GM10248 (cell line): ENCODE measurements around the gene SERINC5.
"Not testable (repeated sequence)": the region's sequence is repeated elsewhere in the genome, so short reads cannot be mapped to it uniquely, and the experiment has no call there.

ENCODE experiments used
- CTCF ChIA-PET: fragments of 300-600 bp; sonication (Branson Sonifier 250); formaldehyde crosslinking; extraction: SDS; loops from one replicate; lab custom pipeline; 2021; ENCODE audit warnings: antibody characterized with exemption; lab: Yijun Ruan, JAX
- POLR2A ChIA-PET: fragments of 350-650 bp; sonication (Branson Sonifier 250); formaldehyde crosslinking; extraction: SDS; loops from one replicate; lab custom pipeline; 2020; ENCODE audit warnings: antibody characterized with exemption; lab: Yijun Ruan, JAX
- DNase-seq: peaks from one replicate; pipeline ENCODE4 v3.0.0; 2012; ENCODE audit errors: extremely low spot score
- CTCF ChIP-seq: IDR thresholded peaks from 2 replicates; pipeline ENCODE4 v1.5.1; 2012; ENCODE audit warnings: mild to moderate bottlenecking, low read depth; ENCODE audit errors: extremely low read depth, missing control alignments, control extremely low read depth

SERINC5 gene

GRCh38 chr5:80142996-80143395, 112.9 kb downstream of the SERINC5 start:
- CTCF ChIA-PET, result interaction anchor here (1.2 to 1.6 kb wide), 2 partner anchors 15 kb away, joined by 3 read pairs; no protein-coding TSS in a partner anchor
- no peak for TF ChIP-seq CTCF
- no peak for DNase-seq
- POLR2A ChIA-PET, result no interaction called here

DNA sequence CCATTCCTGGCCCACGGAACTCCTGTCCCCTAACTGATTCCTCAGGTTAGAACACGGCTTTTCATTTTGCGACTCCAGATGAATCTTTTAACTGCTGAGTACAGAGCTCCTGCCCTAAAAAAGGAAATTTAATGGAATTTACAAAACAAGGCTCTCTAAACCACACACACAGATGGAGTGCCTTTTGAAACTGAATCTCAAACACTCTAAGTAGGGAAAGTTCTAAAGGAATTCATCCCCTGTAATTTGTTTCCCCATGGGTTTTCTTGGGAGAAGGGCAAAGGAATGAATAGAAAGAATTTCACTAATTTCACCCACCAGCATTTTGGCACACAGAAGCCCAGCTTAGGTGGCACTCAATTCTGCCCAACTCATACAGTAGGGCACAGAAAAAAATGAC, 114.2 kb downstream of the SERINC5 start:
- TF ChIP-seq CTCF, result no peak
- CTCF ChIA-PET, result interaction anchor here (1.3 to 2.8 kb wide), 4 partner anchors 10 to 58 kb away, joined by 3 to 6 read pairs (median 4); no protein-coding TSS in a partner anchor
- POLR2A ChIA-PET, result no interaction called here
- DNase-seq, result no peak

DNA sequence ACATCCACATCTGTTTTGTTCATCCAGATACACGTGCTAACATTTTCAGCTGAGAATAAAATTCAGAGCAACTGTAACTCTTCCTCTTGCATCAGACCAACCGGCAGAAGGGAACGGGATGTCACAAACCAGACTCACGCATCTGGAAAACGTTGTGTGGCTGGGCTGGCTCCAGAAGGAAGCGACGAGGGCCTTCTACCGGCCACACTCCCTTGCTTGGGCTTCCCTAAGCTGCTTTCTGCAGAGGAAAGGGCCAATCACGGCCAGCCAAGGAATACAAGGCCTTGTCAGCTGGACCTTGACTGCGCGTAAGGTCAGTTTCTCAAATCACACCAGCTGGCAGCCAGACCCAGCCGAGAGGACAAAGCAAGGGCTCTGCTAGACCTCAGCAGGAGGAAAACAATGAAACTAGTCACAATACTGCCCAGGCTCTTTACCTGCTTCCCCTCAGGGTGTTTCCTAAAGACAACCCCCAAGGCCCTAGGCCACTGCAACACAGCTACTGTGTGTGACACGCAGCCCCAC, 114.6 kb downstream of the SERINC5 start:
- no peak for TF ChIP-seq CTCF
- ChIA-PET POLR2A (no interaction called here), CTCF (interaction anchor here (1.3 to 2.8 kb wide), 4 partner anchors 9 to 58 kb away, joined by 3 to 6 read pairs (median 4); no protein-coding TSS in a partner anchor)
- no peak for DNase-seq

DNA sequence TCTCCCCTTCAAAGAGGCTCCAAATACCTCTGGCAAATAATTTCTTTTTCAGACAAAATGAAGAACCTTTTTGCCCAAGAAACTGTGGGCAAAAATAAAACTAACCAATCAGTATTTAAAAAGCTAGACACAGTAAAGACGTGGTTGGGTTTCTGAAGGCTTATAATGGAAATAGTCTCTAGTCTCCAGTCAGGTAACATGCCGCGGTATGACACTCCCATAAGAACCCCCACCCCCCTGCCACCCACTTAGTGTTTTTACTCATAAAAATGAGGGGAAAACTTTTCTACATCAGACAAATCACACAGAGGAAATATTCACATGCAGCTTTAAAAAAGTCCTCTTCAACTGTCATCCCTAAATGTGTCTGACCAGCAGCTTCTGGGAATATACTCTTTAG, 115.4 kb downstream of the SERINC5 start:
- TF ChIP-seq CTCF, result no peak
- ChIA-PET POLR2A (no interaction called here), CTCF (interaction anchor here (1.3 to 2.8 kb wide), 2 partner anchors 8 to 15 kb away, joined by 3 to 6 read pairs; no protein-coding TSS in a partner anchor)
- DNase-seq, result no peak

GRCh38 chr5:80139466-80139972, 116.3 kb downstream of the SERINC5 start:
- POLR2A ChIA-PET, result no interaction called here
- no peak for DNase-seq
- TF ChIP-seq CTCF, result no peak
- CTCF ChIA-PET, result interaction anchor here (1.0 to 2.8 kb wide), 2 partner anchors 13 to 14 kb away, joined by 3 to 6 read pairs; no protein-coding TSS in a partner anchor

- no peak for TF ChIP-seq CTCF
- no peak for DNase-seq
- POLR2A ChIA-PET, result no interaction called here
- CTCF ChIA-PET, result no interaction called here
These were observed 117.4 kb downstream of the SERINC5 start for GRCh38 chr5:80138486-80138885.

DNA sequence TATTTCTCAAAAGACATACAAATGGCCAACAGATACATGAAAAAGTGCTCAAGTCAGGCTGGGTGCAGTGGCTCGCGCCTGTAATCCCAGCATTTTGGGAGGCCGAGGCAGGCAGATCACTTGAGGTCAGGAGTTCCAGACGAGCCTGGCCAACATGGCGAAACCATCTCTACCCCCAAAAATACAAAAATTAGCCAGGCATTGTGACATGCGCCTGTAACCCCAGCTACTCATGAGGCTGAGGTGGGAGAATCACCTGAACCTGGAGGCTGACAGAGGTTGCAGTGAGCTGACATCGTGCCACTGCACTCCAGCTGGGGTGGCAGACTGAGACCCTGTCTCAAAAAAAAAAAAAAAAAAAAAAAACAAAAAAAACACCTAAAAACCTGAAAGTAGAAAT, 119.0 kb downstream of the SERINC5 start:
- POLR2A ChIA-PET, result interaction anchor here (0.6 kb wide), 1 partner anchor 171 kb away, joined by 3 read pairs; no protein-coding TSS in a partner anchor
- DNase-seq, result not testable (repeated sequence)
- CTCF ChIA-PET, result interaction anchor here (1.0 to 1.6 kb wide), 2 partner anchors 30 to 139 kb away, joined by 3 read pairs; no protein-coding TSS in a partner anchor
